K562 (cell line): ENCODE data around the gene LILRA2. TPM values are rescaled to one million over a fixed set of nuclear protein-coding genes. Genes with fewer than 3 reads are reported as not detected.

Source experiments
- ATAC-seq: fragments of 200-7000 bp; cut with Tn5 transposase; 3 replicates; pipeline ENCODE4 v1.9.1; 2020; ENCODE audit warnings: moderate library complexity
- BruUV-seq: library from RNA; stranded (reverse); fragments of 400-500 nt; replicated peaks from 2 replicates; lab custom pipeline; 2021; lab: Mats Ljungman, UMichigan
- CTCF ChIA-PET: fragments of 300-600 bp; formaldehyde crosslinking; extraction: SDS; loops from one replicate; lab custom pipeline; 2021; ENCODE audit warnings: low intra/inter-chr PET ratio; lab: Yijun Ruan, JAX
- POLR2A ChIA-PET: fragments of 300-600, 350-650 bp; sonication (Branson Sonifier 250); formaldehyde crosslinking; extraction: SDS; loops from one replicate; lab custom pipeline; 2021; ENCODE audit warnings: antibody characterized with exemption, inconsistent platforms; lab: Yijun Ruan, JAX
- DNase-seq, 4 experiments: peaks; one replicate each; pipeline versions ENCODE4 v3.0.0 to v3.0.0-alpha.2; 2011 to 2018; ENCODE audit warnings: low spot score in 3 of 4, mixed read lengths in 3 of 4; ENCODE audit errors: extremely low read depth in 1 of 4
- FAIRE-seq: peaks from 2 replicates; lab custom pipeline; 2011; peaks lifted over from hg19 to GRCh38; lab: Jason Lieb, UNC
- H2AFZ ChIP-seq: 2 replicates; pipeline ENCODE4 v1.6.0; 2011; ENCODE audit warnings: low read depth, low read length, control low read depth, inconsistent platforms
- H3K27ac ChIP-seq: fragments of 200-600 bp; 3 replicates; pipeline ENCODE4 v1.8.0; 2011; ENCODE audit warnings: low read depth, mild to moderate bottlenecking, control low read depth, inconsistent platforms, low read length, moderate library complexity, mixed read lengths; ENCODE audit errors: extremely low read depth
- H3K27me3 ChIP-seq, 2 experiments: fragments of 300-600 bp in 1 of 2; 2 replicates in 1 of 2; 3 replicates in 1 of 2; pipeline versions ENCODE4 v1.6.0 to v1.8.0; 2011; ENCODE audit warnings: inconsistent platforms in 2 of 2, low read length in 2 of 2, mild to moderate bottlenecking in 1 of 2, mixed read lengths in 1 of 2, moderate library complexity in 1 of 2; ENCODE audit not compliant: control insufficient read depth in 2 of 2, insufficient read depth in 2 of 2
- H3K36me3 ChIP-seq: fragments of 300-600 bp; 3 replicates; pipeline ENCODE4 v1.8.0; 2011; ENCODE audit warnings: mild to moderate bottlenecking, low read length, inconsistent platforms; ENCODE audit not compliant: control insufficient read depth, insufficient read depth
- H3K4me1 ChIP-seq, 2 experiments: fragments of 200-600 bp in 1 of 2; replicated peaks in 1 of 2; 2 replicates in 1 of 2; 3 replicates in 1 of 2; pipeline versions ENCODE4 v1.5.1 to v1.8.0; 2011; ENCODE audit warnings: inconsistent platforms in 2 of 2, low read length in 2 of 2, mild to moderate bottlenecking in 1 of 2, mixed read lengths in 1 of 2, moderate library complexity in 1 of 2; ENCODE audit not compliant: control insufficient read depth in 2 of 2, insufficient read depth in 2 of 2
- H3K4me2 ChIP-seq: 2 replicates; pipeline ENCODE4 v1.6.1; 2011; ENCODE audit warnings: low read length, control low read depth, inconsistent platforms, mixed read lengths; ENCODE audit not compliant: insufficient read depth
- H3K4me3 ChIP-seq: fragments of 200-600 bp; sonication (generic), shearing (Covaris generic); 2 replicates; pipeline ENCODE4 v1.5.1; 2016; ENCODE audit warnings: control low read depth, inconsistent platforms
- H3K79me2 ChIP-seq: fragments of 200-600 bp; 3 replicates; pipeline ENCODE4 v1.8.0; 2011; ENCODE audit warnings: low read length, inconsistent platforms; ENCODE audit not compliant: control insufficient read depth, insufficient read depth
- H3K9ac ChIP-seq, 2 experiments: 2 replicates each; pipeline versions ENCODE4 v1.6.0 to v1.6.1; 2011; ENCODE audit warnings: low read depth in 2 of 2, low read length in 2 of 2, control low read depth in 1 of 2, inconsistent platforms in 1 of 2, mild to moderate bottlenecking in 1 of 2, mixed read lengths in 1 of 2; ENCODE audit not compliant: insufficient read depth in 1 of 2
- H3K9me1 ChIP-seq: one replicate; pipeline ENCODE4 v1.6.0; 2011; ENCODE audit warnings: inconsistent platforms, mild to moderate bottlenecking, low read length, moderate library complexity; ENCODE audit not compliant: control insufficient read depth, insufficient read depth
- H3K9me3 ChIP-seq: replicated peaks from 2 replicates; pipeline ENCODE4 v1.5.1; 2011; ENCODE audit warnings: low read depth, low read length, inconsistent platforms; ENCODE audit not compliant: control insufficient read depth, insufficient read depth
- H4K20me1 ChIP-seq: replicated peaks from 2 replicates; pipeline ENCODE4 v1.6.1; 2011; ENCODE audit warnings: low read length, inconsistent platforms, mixed read lengths; ENCODE audit not compliant: control insufficient read depth, insufficient read depth
- KLF6 ChIP-seq: fragments of 250-450 bp; sonication (Bioruptor Pico); IDR thresholded peaks from 2 replicates; pipeline ENCODE4 v1.4.0; 2020; ENCODE audit warnings: mild to moderate bottlenecking, moderate library complexity, borderline replicate concordance
- PHF20 ChIP-seq: fragments of 450-650 bp; IDR thresholded peaks from 2 replicates; pipeline ENCODE4 v1.6.1; 2018; ENCODE audit not compliant: partially characterized antibody
- RBM34 ChIP-seq: fragments of 200-400 bp; formaldehyde crosslinking; IDR thresholded peaks from 2 replicates; pipeline ENCODE4 v1.6.1; 2018; ENCODE audit warnings: low read length, borderline replicate concordance; ENCODE audit not compliant: insufficient read depth
- SREBF2 ChIP-seq: sonication (generic); formaldehyde crosslinking; IDR thresholded peaks from 2 replicates; pipeline ENCODE4 v1.4.0; 2020; ENCODE audit warnings: mild to moderate bottlenecking, missing genetic modification reagents
- THRB ChIP-seq: fragments of 450-650 bp; formaldehyde crosslinking; conservative IDR thresholded peaks from 2 replicates; pipeline ENCODE4 v1.4.0; 2022; ENCODE audit warnings: mild to moderate bottlenecking, missing genetic modification characterization
- ZNF41 ChIP-seq: fragments of 250-450 bp; sonication (Bioruptor Pico); conservative IDR thresholded peaks from 2 replicates; pipeline ENCODE4 v1.4.0; 2020; ENCODE audit warnings: mild to moderate bottlenecking
- WGBS: fragments of 100-300 bp; shearing (Covaris generic); methylation state at CpG from one replicate; pipeline ENCODE4 v1.1.6; 2016; ENCODE audit warnings: low coverage, mixed read lengths; ENCODE audit not compliant: insufficient coverage; ENCODE audit errors: missing lambda C conversion rate; 5-methylcytosine and 5-hydroxymethylcytosine counted together
- in situ Hi-C: fragments of 300-500 bp; cut with MboI; formaldehyde crosslinking; loops from 4 replicates; pipeline ENCODE4 v1.15.0; 2018; ENCODE audit warnings: inconsistent platforms, mixed read lengths
- intact Hi-C: fragments of 100-400 bp; cut with micrococcal nuclease; formaldehyde crosslinking; loops from 2 replicates; pipeline ENCODE4 v1.14.2; 2022
- polyA plus RNA-seq, 8 experiments: library from polyadenylated mRNA; depleted of rRNA in 4 of 8; stranded (reverse) in 5 of 8; unstranded in 3 of 8; fragments of >200 nt; fragmentation: Nextera tagmentation in 2 of 8; fragmentation: Illumina TruSeq in 1 of 8; extraction: Ambion mirVana in 2 of 8; extraction: Trizol in 1 of 8; gene quantifications; 2 replicates each; pipeline versions ENCODE4 v1.2.1 to v1.2.3, GENCODE V29; 2011 to 2014; ENCODE audit warnings: inconsistent platforms in 1 of 8, missing spikeins in 1 of 8
- total RNA-seq, 7 experiments: library from RNA; depleted of rRNA in 6 of 7; stranded (reverse); fragments of >200 nt in 6 of 7; fragmentation: Illumina TruSeq in 2 of 7; extraction: Trizol in 2 of 7; gene quantifications; 2 replicates each; pipeline versions ENCODE4 v1.2.1 to v1.2.3, GENCODE V29; 2011 to 2021; ENCODE audit warnings: low replicate concordance in 1 of 7

LILRA2 gene
- total and polyA plus RNA-seq, 9 of the 15 experiments (the other 6 are each of a cell fraction or from before 2014, with no cell fraction given), result 0.32 to 2.1 (median 0.96) TPM

DNA sequence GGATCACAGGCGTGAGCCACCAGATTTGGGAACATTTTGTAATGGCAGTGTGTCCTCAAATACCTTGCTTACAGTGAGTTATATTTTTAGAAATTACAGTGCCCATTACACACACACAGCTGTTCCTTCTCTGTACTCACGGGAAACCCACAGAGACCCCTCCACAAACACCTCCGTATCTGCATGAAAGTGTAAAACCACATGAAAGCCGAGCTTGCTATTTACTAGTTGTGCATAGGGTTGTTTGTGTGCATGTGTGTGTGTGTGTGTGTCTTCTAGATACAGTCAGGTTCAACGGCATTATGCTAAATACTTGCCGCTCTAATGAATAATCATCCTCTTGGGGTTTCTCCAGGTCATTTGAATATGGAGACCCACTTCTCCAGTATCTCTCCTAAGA is 22.3 kb upstream of the LILRA2 start:
- TF ChIP-seq ZNF41 (CRISPR knock-in tag) (no peak), THRB (CRISPR knock-in tag) (no peak), PHF20 (no peak), SREBF2 (no peak), KLF6 (CRISPR knock-in tag) (no peak), RBM34 (no peak)
- TF ChIP-seq, all 486 proteins: peak for 0
- Histone ChIP-seq H3K9me1 (no peaks in the 10 kb centered on the region), H3K4me2 (no peak overlapping the region), H3K27me3 (peaks cover 35 to 72% of the 10 kb centered on the region in 2 experiments), H3K9ac (no peak overlapping the region), H3K79me2 (no peaks in the 10 kb centered on the region), H3K9me3 (no peaks in the 10 kb centered on the region), H4K20me1 (no peaks in the 10 kb centered on the region), H3K36me3 (no peaks in the 10 kb centered on the region), H3K27ac (no peak overlapping the region), H3K4me3 (no peak overlapping the region), H3K4me1 (peaks cover 0 to 5% of the 10 kb centered on the region in 2 experiments; a peak in 2 of 5 replicates), H2AFZ (no peak overlapping the region)
- DNase-seq, result no peak
- no TSS peak for BruUV-seq
- ChIA-PET POLR2A (no interaction called here), CTCF (no interaction called here)
- in situ Hi-C loops (no loop called here), intact Hi-C loops (no loop called here)
- FAIRE-seq, result no peak
- ATAC-seq, result no peak
- WGBS, result 6% methylated on average over 6 of the region's 6 CpGs
